ENCODE results near the gene SSR1.

DNA sequence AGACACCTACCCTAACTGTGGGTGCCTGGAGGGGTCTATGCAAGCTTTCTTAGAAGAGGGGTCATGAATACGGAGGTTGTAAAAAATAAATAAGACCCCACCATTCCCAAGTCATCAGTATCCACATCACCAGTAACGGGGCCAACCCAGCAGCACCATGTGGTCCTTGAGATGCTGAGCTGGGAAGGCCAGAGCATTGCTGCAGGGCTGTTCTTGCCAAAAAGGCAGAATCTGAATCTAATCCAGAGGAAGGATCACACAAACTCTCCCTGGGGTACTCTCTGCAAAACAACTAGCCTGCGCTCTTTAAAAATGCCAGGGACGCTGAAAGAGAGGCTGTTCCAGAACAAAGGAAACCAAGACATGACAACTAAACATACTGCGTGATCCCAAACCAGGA, 43.2 kb downstream of the SSR1 start:
- no peak for TF ChIP-seq EZH2phosphoT487 (IDR thresholded peaks at IDR 0.05; ENCODE audit: borderline replicate concordance, low read depth, low read length)
- TF ChIP-seq, protein P1, sequence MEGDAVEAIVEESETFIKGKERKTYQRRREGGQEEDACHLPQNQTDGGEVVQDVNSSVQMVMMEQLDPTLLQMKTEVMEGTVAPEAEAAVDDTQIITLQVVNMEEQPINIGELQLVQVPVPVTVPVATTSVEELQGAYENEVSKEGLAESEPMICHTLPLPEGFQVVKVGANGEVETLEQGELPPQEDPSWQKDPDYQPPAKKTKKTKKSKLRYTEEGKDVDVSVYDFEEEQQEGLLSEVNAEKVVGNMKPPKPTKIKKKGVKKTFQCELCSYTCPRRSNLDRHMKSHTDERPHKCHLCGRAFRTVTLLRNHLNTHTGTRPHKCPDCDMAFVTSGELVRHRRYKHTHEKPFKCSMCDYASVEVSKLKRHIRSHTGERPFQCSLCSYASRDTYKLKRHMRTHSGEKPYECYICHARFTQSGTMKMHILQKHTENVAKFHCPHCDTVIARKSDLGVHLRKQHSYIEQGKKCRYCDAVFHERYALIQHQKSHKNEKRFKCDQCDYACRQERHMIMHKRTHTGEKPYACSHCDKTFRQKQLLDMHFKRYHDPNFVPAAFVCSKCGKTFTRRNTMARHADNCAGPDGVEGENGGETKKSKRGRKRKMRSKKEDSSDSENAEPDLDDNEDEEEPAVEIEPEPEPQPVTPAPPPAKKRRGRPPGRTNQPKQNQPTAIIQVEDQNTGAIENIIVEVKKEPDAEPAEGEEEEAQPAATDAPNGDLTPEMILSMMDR (conservative IDR thresholded peaks at IDR 0.05; ENCODE audit: low read length) = no peak

Data from OCI-LY7 (cell line).